Measurements from ENCODE around the gene CDC42.

Gene CDC42

GRCh38 chr1:22064751-22065402 lies 12.4 kb downstream of the CDC42 start:
- H3K4me3 ChIP-seq (ENCODE audit: low read length): no peak overlapping the region
- TF ChIP-seq, protein P1, sequence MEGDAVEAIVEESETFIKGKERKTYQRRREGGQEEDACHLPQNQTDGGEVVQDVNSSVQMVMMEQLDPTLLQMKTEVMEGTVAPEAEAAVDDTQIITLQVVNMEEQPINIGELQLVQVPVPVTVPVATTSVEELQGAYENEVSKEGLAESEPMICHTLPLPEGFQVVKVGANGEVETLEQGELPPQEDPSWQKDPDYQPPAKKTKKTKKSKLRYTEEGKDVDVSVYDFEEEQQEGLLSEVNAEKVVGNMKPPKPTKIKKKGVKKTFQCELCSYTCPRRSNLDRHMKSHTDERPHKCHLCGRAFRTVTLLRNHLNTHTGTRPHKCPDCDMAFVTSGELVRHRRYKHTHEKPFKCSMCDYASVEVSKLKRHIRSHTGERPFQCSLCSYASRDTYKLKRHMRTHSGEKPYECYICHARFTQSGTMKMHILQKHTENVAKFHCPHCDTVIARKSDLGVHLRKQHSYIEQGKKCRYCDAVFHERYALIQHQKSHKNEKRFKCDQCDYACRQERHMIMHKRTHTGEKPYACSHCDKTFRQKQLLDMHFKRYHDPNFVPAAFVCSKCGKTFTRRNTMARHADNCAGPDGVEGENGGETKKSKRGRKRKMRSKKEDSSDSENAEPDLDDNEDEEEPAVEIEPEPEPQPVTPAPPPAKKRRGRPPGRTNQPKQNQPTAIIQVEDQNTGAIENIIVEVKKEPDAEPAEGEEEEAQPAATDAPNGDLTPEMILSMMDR (conservative IDR thresholded peaks at IDR 0.05; ENCODE audit: low read depth, low read length): no peak
- no peak for DNase-seq (ENCODE audit: low read depth)

DNA sequence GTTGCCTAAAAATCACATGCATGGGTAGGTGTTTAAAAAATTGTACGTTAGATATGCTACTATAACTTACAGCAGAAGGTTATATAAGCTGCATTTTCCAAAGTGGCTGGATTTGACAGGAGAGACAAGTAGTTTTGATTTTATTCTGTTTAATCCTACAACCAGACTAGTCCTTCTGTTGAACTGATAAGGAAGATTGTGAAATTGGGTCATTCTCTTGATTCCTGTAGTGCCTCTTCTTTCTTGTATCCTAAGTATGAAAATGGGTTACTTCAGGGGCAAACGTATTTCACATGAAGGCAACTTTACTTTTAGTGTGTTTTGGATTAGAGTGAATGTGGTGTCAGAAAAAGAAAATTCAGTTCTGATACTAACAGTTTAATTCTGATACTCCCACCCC lies 19.0 kb downstream of the CDC42 start:
- no peak overlapping the region for H3K4me3 ChIP-seq (ENCODE audit: low read length)
- no peak for DNase-seq (ENCODE audit: low read depth)
- TF ChIP-seq, protein P1 (conservative IDR thresholded peaks at IDR 0.05; ENCODE audit: low read depth, low read length): no peak

GRCh38 chr1:22074803-22075202 lies 22.3 kb downstream of the CDC42 start:
- DNase-seq (ENCODE audit: low read depth): no peak
- TF ChIP-seq, protein P1 (conservative IDR thresholded peaks at IDR 0.05; ENCODE audit: low read depth, low read length): no peak
- H3K4me3 ChIP-seq (ENCODE audit: low read length): no peak overlapping the region

- no peak for DNase-seq (ENCODE audit: low read depth)
- H3K4me3 ChIP-seq (ENCODE audit: low read length): no peak overlapping the region
- TF ChIP-seq, protein P1 (conservative IDR thresholded peaks at IDR 0.05; ENCODE audit: low read depth, low read length): no peak
Measured at GRCh38 chr1:22075718-22076117, 23.2 kb downstream of the CDC42 start.

DNA sequence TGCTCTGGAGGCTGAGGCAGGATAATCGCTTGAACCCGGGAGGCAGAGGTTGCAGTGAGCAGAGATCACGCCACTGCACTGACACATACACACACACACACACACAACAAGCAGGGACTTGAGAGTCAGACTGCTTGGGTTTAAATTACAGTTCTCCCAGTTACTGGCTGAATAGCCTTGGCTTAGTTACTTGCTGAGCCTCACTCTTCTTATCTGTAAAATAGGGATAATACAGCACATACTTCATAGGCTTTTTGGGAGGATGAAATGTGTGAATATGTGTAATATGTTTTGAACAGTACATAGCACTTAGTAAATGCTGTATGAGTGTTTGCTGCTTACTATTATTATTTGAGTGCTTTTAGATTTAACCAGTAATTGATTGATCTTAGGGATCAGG lies 23.8 kb downstream of the CDC42 start:
- H3K4me3 ChIP-seq (ENCODE audit: low read length): no peak overlapping the region
- TF ChIP-seq, protein P1 (conservative IDR thresholded peaks at IDR 0.05; ENCODE audit: low read depth, low read length): no peak

DNA sequence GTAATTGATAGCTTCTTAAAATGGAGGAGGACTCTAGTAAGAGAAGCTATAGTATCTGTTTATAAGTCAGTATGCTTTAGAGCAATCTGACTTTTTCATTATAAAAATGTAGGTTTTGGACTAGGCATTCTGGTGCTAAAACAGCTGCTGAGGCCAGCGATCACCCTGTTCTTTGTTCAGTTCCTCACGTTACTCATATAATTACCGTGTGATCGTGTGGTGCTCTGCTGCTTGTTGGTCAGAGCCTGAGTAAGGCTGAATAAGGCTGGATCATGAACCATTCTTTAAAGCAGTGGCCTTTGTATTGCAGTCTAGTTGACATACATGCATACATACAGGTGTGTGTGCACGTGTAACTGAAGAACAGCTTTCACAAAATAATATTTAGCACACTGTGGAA lies 25.2 kb downstream of the CDC42 start:
- TF ChIP-seq, protein P1 (conservative IDR thresholded peaks at IDR 0.05; ENCODE audit: low read depth, low read length): no peak
- no peak for DNase-seq (ENCODE audit: low read depth)
- no peak overlapping the region for H3K4me3 ChIP-seq (ENCODE audit: low read length)

More for the DNA sequence above, 23.8 kb downstream of the CDC42 start:
- no peak for DNase-seq (ENCODE audit: low read depth)

DNA sequence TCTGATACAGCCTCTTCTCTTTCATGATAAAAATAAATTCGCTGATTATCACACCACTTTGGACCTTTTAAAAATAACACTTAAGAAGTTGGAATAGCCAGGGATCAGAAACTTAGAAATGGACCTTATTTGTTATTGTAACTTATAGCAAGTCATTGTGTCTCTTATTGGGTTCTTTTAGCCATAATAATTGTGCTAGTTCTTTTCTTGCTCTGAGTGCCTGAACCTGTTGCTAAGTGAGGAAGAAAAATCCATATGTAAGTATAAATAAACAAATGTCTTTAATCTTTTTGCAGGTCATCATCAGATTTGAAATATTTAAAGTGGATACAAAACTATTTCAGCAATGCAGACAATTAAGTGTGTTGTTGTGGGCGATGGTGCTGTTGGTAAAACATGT lies 25.6 kb downstream of the CDC42 start:
- TF ChIP-seq, protein P1 (conservative IDR thresholded peaks at IDR 0.05; ENCODE audit: low read depth, low read length): no peak
- DNase-seq (ENCODE audit: low read depth): no peak
- H3K4me3 ChIP-seq (ENCODE audit: low read length): no peak overlapping the region

Data from retinal pigment epithelial cell (primary cell).